Activated T-cell treated with anti-CD3 and anti-CD28 coated beads, Interleukin-2, amount 50 U/mL, for 1 hour (primary cell): ENCODE data around the gene DPP6.
"Not testable (repeated sequence)": the region's sequence is repeated elsewhere in the genome, so short reads cannot be mapped to it uniquely, and the experiment has no call there.

Source experiments
- DNase-seq: peaks from one replicate; pipeline ENCODE4 v3.0.0-alpha.2; 2020

DPP6 gene

DNA sequence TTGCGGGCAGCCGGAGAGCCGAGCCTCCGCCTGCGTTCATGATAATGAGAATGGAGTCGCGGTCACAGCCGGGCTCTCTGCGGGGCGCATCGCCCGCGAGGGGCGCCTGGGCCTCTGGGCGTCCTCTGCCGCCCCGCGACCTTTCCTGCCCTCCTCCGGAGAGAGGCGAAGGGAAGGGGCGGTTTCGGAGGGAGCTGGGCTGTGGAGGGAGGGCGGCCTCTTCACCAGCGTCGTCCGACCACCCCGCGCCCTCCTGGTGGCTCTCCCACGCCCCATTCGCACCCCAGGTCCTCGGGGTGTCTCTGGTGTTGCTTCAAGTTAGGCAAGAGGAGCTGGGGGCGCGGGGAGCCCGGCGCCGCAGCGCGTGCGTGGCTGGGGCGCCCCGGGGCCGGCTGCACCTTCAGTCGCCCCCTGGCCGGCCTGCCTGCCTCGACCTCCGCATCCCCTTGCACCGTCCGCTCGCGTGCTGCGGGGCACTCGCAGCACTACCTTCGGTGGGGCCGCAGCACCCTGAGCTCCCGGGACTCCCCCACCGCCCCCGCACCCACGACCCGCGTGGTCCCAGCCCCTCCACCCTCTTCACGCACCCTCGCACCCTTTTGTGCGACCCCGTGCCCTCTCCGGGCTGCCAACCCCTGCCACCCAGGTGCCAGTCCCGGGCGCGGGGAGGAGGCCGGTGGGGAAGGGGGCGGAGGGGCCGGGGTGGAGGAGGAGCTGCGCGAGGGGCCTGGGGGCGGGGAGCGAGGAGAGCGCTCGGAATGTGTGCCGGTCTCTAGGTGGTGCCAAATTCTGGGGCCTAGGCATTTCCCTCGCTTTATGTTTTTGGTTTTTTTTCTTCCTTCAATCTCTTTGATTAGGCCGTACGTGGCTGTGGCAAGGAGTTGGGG, at the start of gene DPP6:
Gene DPP6, plus strand, starts transcription at position 756 of the 887 bp plus-strand sequence.
- not testable (repeated sequence) for DNase-seq

DNA sequence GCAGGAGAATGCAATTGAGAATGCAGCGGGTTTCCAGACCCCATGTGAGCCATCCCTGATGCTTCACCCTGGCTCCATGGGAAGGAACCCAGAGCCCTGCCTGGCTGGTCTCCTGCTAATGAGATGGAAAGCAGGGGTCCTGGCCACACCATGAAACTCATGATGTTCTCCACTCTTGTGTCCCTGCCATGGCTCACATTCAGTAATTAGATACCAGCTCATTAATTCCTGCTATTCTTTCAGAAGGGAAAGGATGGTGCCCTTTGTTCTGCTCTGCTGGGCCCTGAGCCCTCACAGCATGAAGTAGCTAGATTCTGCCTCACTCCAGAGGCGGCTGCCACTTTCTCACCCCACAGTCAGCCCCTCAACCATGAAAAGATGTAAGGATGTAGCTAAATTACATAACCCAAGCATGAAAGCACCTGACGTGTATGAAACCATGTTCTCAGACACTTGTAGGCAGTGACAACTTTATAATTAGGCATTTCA, 42.7 kb upstream of the DPP6 start:
- DNase-seq: not testable (repeated sequence)

DNA sequence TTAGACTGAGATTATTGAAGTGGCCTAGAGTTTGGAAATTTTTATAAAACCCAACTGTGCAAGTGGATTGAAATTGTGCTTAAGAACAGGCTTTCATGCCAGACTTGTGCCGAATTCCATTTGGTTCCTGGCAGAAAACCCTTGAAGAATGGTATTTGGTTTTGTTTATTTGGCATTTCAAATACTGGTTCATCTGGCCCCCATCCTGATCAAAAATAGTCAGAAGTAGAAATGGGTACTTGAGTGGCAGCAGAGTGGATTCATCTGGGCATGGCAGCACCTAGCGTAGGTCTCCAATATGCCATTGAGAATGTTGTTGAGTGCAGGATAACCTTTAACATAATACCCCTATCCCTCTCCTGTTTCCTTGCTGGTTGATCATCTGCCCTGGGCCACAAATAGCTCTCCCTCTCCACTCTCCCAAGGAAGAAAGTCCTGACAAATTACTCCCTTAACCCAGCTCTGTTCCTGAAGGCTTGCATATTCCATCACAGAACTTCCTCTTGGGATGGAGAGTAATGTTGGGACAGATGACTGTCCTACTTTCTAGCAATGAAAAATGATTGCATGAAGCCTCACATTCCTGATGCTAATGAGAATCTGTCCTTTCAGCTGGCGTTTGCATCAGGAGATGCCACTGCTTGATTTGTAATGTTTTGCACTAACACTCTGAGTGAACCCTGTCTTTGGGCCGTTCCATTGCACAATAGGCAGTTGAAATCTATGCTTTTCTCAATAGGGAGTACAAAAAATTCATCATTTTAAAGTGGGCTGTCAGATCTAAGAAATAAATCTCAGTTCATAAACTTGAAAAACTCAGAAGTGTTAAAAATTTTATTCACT, 41.3 kb upstream of the DPP6 start:
- not testable (repeated sequence) for DNase-seq

DNA sequence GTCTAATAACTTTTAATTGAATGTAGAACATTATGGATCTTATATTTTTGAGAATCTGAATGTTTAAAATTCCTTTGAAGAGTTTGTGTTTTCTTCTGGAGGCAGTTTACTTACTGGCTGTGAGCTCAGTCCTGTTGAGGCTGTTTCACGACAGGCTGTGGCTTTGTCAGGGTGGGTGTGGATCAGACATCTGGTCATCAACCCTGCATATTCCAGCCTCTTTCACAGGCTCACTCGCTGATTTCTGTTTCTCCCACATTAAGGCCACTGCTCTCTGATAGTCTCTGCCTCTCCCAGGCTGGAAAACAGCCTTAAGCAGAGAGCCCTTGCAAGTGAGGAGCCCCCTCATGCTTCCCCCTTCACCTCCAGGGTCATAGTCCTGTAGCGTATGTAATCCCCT, 39.4 kb upstream of the DPP6 start:
- DNase-seq: not testable (repeated sequence)

DNA sequence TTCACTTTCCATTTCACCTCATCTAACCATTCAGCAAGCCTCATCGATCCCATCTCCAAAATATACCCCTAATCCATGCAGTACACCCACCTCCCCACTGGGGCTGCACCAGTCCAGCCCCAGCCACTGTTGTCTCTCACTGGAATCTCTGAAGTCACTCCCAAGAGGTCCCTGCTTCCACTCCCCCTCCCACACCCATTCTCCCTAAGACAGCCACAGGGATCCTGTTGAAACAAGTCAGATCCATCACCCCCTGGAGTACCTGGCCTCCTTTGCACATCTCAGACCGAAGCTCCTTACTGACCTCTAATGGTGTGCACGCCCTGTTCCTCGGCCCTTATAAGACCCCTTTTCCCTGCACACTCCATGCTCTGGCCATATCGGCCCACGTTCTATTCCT, 36.6 kb upstream of the DPP6 start:
- not testable (repeated sequence) for DNase-seq

DNA sequence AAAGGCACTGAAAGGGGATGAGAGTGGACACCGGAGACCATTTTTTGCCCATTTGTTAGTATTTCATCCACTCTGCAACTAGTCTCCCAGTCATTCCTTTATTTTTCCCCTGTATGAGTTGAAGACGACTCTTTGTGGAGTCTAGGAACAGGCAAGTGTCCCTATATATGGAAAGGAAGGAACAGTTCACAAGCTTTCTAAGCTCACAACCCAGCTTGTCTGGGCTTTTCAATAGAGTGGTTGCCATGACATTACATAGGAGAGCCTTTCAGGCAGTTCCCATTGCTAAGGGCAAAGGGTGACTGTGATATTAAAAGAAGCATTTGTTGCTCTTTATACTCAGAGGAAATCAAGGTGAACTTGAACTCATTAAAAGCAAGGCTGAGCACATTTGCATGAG, 33.8 kb upstream of the DPP6 start:
- not testable (repeated sequence) for DNase-seq

DNA sequence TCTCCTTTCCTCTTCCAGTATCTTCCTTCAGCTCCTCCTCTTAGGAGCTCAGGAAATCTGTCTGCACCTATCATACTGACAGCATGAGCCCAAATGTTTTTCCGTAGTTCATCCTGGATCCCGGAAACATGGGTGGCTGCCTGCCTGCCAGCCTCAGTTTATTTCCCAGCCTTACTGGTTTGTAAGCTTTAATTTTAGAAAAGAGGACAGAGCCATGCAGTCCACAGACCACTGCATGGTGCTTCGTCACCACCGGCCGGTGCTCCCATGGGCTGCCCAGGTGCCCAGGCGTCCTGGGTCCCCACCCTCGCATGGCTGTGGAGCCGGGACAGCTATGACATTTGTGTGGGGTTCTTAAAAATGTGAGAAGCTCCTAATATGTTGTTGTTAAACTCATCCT, 24.4 kb upstream of the DPP6 start:
- not testable (repeated sequence) for DNase-seq

DNA sequence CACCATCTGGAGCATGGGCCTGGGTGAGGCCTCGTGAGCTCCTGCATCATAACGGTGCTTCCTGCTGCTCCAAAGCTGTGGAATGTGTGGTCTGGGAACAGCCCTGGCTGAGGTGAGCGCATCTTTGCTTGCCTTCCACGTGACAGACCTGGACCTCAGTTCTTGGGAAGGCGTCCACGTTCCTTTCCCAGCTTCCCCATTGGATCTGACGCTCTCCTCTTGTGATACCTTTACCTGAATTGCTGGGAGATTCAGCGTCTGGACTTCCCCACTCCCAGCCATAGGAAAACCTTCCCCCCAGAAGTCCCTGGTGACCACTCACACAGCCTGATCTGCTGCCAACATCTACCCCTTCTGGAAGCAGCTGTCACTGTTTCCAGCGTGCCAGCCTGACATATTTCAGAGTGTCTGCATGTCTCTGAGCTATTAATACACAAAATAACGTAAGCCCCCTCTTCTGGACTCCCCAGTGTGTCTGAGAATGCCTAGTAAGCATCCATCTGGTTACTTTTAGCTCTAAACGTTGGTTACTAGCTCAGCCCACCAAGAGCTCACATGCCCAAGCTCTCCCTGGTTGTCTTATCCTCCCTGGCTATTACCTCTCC, 21.6 kb upstream of the DPP6 start:
- DNase-seq: not testable (repeated sequence)

DNA sequence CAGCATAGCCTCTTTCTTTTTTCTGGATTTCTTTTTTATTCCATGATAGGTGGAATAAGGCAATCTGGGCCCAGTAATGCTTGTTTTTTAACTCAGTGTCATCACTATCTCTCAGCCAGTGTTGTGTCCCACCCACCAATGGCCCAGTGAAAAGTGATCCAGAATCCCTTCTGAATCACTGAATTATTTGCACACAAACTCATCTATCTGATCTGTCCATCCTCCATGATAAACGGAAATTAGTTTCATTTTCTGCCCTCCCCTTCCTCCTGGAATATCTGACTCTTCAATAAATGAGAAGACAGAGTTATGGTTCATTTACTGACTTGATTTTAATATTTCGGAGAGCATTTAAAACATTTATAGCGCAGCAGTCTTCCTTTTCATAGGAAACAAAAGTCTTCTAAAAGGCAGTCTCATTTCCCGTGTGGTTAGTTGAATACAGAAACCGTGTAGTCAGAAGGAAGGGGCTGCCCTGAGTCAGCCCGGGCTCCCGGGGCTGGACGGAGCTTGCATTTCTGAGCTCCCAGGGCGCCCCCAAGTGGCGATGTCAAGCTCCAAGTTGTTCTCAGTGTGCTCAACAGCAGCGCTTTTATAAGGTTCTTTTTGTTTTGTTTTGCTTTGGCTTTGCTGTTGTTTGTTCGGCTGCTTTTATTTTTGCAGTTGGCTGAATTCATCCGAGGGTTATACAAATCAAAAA, 12.6 kb upstream of the DPP6 start:
- DNase-seq: not testable (repeated sequence)

DNA sequence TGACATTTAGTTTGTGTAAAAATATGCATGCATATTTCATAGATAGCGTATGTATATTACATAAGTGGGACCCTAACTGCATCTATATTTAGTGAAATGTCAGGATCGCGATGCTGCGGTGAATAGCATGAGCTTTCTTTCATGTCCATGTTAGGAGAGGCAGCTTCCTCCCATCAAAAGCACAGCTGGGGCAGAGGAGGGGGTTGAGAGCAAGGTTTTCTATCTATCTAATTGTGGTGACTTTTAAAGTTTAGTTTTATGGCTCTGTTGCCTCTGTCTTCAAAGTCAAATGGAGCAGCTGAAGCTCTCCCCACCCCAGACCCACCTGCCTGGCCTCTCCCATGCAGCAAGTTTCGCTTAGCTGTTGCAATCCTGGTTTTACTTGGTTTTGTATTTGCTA, 1.8 kb upstream of the DPP6 start:
- DNase-seq: not testable (repeated sequence)

DNA sequence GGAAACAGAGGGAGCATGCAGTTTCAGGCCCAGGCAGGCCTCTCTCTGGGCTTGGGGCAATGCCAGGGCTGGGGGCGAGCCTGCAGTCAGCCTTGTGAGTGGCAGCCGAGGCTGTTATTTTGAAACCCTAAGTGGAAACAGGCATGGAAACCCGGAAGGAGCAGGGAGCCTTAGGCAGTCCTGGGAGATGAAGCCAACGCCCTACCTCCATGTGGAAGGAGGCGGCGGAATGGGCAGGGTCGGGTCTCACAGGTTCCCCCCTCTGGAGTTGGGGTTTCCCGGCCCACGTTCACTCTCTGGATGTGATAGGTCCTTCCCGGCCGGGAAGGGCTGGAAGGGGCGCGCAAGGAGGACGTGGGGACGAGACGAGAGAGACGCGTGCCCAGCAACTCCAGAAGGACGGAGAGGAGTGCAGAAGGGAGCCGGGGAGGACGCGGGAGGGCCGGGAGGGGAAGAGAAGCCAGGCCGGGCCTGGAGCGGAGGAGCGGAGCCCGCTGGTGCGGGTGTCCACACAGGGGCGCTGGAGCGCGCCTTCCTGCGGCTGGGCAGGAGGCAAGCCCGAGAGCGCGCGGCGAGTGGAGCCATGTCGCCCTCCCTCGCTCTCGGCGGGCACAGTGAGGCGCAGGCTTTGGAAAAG, 1.1 kb upstream of the DPP6 start:
- DNase-seq: not testable (repeated sequence)

DNA sequence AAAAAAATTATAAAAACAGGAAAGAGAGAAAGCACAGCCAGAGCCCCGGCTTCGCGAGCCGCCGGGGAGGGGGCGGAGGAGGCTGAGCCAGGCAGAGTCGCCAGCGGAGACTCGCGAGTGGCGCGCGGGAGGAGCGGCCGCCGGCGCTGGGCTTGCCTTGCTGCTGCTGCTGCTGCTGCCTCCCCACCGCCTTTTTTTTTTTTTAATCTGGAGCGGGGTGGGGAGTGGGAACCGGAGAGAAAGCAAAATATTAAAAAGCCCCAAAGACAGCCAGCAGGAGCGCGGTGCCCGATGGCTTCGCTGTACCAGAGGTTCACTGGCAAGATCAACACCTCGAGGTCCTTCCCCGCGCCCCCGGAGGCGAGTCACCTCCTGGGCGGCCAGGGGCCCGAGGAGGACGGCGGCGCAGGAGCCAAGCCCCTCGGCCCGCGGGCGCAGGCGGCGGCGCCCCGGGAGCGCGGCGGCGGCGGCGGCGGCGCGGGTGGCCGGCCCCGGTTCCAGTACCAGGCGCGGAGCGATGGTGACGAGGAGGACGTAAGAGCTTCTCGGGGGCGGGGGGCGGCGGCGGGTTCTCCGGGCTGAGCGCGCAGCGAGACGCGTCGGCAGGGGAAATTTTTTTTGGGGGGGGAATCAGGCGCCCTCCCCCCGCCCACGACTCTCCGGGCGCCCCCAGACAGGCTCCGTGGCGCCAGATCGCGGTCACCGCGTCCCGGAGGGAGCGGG, 493 bp downstream of the DPP6 start:
- not testable (repeated sequence) for DNase-seq

DNA sequence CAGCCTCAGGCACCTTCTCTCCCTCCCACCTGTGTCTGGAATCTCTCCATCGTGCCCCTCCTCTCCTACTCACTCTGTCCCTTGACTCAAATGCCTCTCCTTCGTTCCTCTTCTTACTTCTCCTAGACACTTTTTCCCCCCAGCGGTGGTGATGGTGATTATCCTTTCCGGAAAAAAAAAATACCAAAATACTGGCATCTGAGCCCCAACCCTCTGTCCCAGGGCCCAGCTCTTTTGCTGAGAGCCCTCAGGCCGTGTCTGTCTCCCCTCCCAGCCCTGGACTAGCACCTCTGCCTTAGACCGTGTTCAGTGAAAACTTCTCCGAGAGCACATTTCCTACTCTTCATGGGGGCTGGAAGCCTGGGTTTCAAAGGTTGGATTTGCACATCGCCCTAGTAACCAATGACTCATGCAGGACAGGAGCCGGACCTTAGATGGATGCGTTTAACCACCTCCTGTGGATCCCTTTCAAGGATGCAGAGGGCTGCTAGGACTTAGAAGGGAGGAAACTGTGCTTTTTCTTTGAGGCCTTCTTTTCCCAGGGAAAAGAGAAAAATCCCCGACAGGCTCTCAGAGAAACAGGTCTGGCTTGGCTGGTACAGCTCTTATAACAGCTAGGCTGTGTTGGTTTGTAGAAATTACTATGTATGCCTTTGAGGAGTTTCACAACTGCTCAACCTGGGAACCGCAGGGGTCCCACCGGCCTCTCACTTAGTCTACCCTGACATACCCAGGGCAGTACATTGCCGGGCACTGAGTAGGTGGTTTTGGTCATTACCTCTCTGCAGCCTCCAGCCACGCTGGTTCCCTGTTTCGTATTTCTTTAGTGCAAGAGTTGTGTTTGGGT, 1.5 kb downstream of the DPP6 start:
- DNase-seq: not testable (repeated sequence)

DNA sequence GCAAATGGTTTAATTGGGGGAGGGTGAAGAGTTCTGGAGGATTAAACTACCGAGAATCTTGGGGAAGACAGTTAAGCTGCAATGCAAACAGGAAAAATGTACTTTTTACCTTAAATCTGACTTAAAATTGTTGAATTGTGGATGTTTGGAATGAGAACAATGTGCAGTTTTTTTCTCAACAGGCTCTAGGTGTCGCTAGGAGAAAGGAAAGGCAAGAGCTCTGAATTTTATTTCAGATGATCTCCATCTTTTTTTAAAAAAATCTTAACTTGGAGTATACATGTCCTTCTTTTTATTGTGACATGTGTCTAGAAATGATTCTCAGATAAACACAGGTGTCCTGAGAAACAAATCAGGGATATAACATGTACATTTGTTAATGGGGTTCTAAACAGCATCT, 2.5 kb downstream of the DPP6 start:
- DNase-seq: not testable (repeated sequence)

DNA sequence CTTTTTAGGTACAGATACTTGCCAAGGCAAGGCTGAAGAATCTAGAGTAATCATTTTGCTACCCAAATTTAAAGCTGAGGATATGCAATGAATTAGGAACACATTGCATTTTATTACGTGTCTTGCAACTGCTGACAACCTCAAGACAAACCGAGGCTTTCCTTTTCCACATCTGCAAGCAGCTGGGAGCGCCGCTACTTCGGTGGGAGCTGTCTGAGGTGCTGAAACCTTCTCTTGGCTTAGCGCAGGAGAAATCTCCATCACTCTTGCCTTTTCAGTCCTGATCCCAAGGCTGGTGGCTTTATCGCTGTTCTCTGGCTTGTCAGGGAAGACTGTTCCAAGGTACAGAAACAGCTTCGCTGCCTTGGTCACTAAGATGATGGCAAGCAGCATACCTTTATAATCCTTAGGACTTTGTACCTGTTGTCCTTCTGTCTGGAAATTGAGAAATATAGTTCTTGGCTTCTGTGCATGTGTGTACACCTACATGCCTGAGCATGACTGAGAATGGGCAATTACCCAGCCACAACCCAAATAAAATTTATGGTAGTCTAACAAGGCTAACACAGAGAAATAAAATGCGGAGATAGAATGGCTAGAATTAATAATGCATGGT, 3.4 kb downstream of the DPP6 start:
- not testable (repeated sequence) for DNase-seq

DNA sequence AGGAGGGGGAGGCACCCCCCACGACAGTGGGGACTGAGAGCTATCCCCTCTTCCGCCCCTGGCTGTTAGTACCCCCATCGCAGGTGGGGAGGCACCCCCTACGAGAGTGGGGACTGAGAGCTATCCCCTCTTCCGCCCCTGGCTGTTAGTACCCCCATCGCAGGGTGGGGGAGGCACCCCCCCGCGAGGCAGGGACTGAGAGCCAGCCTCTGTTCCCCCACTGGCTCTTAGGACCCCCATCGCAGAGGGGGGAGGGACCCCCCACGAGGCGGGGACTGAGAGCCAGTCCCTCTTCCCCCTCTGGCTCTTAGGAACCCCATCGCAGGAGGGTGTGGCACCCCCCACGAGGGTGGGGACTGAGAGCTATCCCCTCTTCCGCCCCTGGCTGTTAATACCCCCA, 6.6 kb downstream of the DPP6 start:
- DNase-seq: not testable (repeated sequence)

DNA sequence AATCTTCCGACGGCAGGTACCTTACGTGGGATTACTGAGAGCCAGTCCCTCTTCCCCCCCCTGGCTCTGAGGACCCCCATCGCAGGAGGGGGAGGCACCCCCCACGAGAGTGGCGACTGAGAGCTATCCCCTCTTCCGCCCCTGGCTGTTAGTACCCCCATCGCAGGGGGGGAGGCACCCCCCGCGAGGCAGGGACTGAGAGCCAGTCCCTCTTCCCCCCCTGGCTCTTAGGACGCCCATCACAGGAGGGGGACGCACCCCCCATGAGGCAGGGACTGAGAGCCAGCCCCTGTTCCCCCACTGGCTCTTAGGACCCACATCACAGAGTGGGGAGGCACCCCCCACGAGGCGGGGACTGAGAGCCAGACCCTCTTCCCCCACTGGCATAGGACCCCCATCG, 8.4 kb downstream of the DPP6 start:
- not testable (repeated sequence) for DNase-seq

DNA sequence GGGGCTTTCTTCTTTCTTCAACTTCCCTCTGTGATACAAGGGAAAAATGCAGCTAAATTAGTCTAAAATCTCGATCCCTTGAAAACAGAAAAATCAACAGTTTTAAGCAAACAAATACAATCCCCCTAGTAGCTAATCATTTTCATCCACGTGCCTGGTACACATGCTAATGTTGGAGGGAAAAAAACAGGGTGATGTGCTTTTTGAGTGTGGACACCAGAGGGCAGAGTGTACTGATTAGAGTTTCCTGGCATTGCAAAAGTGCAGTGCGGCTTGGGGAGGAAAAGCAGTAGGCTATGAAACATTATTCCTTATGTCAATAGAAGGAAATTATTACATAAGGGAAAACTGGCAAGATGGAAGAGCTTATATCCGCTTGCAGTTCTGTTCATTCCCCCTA, 19.6 kb downstream of the DPP6 start:
- DNase-seq: not testable (repeated sequence)

DNA sequence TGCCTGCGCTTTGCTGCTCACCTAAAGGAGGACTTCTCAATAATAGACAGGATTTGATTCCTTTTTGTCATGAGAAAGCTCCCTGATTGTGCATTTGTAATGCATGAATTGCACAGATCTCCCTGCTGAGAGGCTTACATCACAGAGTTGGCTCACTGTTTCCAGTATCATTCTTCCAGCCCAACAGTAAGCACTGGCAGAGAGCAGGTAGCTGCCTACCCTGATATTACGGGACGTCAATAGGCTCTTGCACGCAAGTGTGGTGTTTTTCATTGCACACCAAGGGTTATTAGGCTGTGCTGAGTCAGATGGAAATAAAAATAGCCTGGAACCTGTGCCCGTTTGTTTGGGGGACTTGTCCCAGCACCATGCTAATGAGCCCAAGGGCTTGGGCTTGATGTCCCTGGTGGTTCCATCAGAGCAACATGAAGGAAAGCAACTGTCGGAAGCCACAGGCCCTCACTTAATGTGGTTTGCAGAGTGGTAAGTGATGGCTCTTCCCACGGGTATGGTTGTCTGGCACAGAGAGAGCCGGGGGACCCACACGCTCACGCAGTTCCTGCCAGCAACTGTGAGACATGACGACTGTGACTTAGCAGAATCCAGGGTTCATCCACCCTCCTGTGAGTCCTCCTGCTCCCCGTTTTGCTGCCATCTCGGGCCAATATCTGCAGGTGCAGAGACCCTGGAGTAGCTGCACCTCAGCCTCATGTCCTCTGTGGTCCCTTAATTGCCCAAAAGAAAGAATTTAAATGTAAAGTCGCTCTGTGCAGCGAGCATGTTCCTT, 20.4 kb downstream of the DPP6 start:
- DNase-seq: not testable (repeated sequence)
